Peyer's patch (tissue), 4 donors: ENCODE measurements around the gene CUL3.

Experiments
- POLR2A ChIP-seq, 2 donors: fragments of 450-650 bp; IDR thresholded peaks; one replicate each; pipeline ENCODE4 v1.5.1; 2017; ENCODE audit warnings: antibody characterized with exemption in 2 of 2, mild to moderate bottlenecking in 2 of 2, moderate library complexity in 2 of 2
- TF ChIP-seq, protein P1 (sequence below), 6 experiments: fragments of 450-650 bp in 4 of 6; fragments of 200-600 bp in 2 of 6; sonication (generic) in 1 of 6; IDR thresholded peaks; one replicate each; pipeline ENCODE4 v1.5.1; 2017 to 2019; ENCODE audit warnings: antibody characterized with exemption in 6 of 6, mild to moderate bottlenecking in 3 of 6, moderate library complexity in 1 of 6

DNA sequence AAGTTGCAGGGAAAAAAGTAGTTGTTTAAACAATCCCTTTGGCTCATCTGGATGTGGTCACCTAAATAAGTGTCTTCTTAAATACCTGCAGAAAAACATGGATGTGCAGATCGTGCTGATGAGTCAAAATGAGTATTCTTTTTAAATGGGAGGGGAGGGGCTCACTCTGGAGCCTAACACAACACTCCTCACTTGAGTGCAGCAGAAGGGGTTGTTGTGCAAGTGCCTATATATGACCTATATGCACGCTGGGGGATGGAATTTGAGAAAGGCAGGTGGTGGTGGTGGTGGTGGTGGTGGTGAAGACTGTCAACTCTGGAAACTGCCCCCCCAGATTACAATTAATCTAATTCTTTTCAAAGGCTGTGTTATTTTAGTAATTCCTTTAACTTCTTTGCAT lies 105.3 kb downstream of the CUL3 start:
- TF ChIP-seq, protein P1, sequence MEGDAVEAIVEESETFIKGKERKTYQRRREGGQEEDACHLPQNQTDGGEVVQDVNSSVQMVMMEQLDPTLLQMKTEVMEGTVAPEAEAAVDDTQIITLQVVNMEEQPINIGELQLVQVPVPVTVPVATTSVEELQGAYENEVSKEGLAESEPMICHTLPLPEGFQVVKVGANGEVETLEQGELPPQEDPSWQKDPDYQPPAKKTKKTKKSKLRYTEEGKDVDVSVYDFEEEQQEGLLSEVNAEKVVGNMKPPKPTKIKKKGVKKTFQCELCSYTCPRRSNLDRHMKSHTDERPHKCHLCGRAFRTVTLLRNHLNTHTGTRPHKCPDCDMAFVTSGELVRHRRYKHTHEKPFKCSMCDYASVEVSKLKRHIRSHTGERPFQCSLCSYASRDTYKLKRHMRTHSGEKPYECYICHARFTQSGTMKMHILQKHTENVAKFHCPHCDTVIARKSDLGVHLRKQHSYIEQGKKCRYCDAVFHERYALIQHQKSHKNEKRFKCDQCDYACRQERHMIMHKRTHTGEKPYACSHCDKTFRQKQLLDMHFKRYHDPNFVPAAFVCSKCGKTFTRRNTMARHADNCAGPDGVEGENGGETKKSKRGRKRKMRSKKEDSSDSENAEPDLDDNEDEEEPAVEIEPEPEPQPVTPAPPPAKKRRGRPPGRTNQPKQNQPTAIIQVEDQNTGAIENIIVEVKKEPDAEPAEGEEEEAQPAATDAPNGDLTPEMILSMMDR (IDR thresholded peaks at IDR 0.05) = no peak
- no peak for TF ChIP-seq POLR2A (IDR thresholded peaks at IDR 0.05)
